A549 (cell line): ENCODE results near the gene DCD. TPM values are rescaled to one million over a fixed set of nuclear protein-coding genes. Genes with fewer than 3 reads are reported as not detected.

Source experiments
- ATAC-seq, 2 experiments: fragments of 200-7000 bp in 1 of 2; fragments of >200 bp in 1 of 2; cut with Nextera tagmentation in 1 of 2; cut with Tn5 transposase in 1 of 2; 3 replicates each; pipeline versions ENCODE4 v1.8.0 to v1.9.1; 2018 to 2020; ENCODE audit warnings: mild to moderate bottlenecking in 1 of 2, moderate library complexity in 1 of 2
- CTCF ChIA-PET: fragments of 300-600 bp; sonication (Branson Sonifier 250); formaldehyde crosslinking; extraction: SDS; loops from one replicate; lab custom pipeline; 2021; ENCODE audit warnings: antibody characterized with exemption, inconsistent platforms; lab: Yijun Ruan, JAX
- POLR2A ChIA-PET: fragments of 350-600 bp; formaldehyde crosslinking; extraction: SDS; loops from one replicate; lab custom pipeline; 2021; ENCODE audit warnings: antibody characterized with exemption, inconsistent platforms; lab: Yijun Ruan, JAX
- DNase-seq, 2 experiments: peaks; one replicate each; pipeline versions ENCODE4 v3.0.0 to v3.0.0-alpha.2; 2011 to 2016; ENCODE audit warnings: low read depth in 1 of 2, low spot score in 1 of 2
- FAIRE-seq: peaks from 2 replicates; lab custom pipeline; 2011; peaks lifted over from hg19 to GRCh38; lab: Jason Lieb, UNC
- H3K27ac ChIP-seq, 2 experiments: fragments of >200 bp; sonication (Bioruptor Twin); formaldehyde crosslinking; 3 replicates each; pipeline ENCODE4 v1.5.1; 2016 to 2017
- H3K4me1 ChIP-seq: fragments of >200 bp; sonication (Bioruptor Twin); formaldehyde crosslinking; 3 replicates; pipeline ENCODE4 v1.6.1; 2016
- H3K4me2 ChIP-seq: fragments of >200 bp; sonication (Bioruptor Twin); formaldehyde crosslinking; 3 replicates; pipeline ENCODE4 v1.6.1; 2016
- H3K4me3 ChIP-seq: fragments of >200 bp; sonication (Bioruptor Twin); formaldehyde crosslinking; 3 replicates; pipeline ENCODE4 v1.5.1; 2016
- H3K9me3 ChIP-seq: fragments of >200 bp; sonication (Bioruptor Twin); formaldehyde crosslinking; 3 replicates; pipeline ENCODE4 v1.6.1; 2016
- CBX8 ChIP-seq: fragments of 200-600 bp; sonication (generic); IDR thresholded peaks from 2 replicates; pipeline ENCODE4 v1.6.1; 2016
- CHD4 ChIP-seq: fragments of 200-600 bp; sonication (generic); IDR thresholded peaks from 2 replicates; pipeline ENCODE4 v1.6.1; 2016; ENCODE audit warnings: antibody characterized with exemption, mild to moderate bottlenecking, borderline replicate concordance
- FOSB ChIP-seq: fragments of 250-450 bp; sonication (Bioruptor Pico); IDR thresholded peaks from 2 replicates; pipeline ENCODE4 v1.5.0; 2020; ENCODE audit warnings: mild to moderate bottlenecking, moderate library complexity
- PHF8 ChIP-seq: fragments of 200-600 bp; sonication (generic); IDR thresholded peaks from 2 replicates; pipeline ENCODE4 v1.6.1; 2016; ENCODE audit warnings: low read depth, mild to moderate bottlenecking, antibody characterized with exemption, moderate library complexity, borderline replicate concordance
- RAD21 ChIP-seq, 2 experiments: fragments of >200 bp in 1 of 2; sonication (Bioruptor Twin) in 1 of 2; formaldehyde crosslinking in 1 of 2; IDR thresholded peaks in 1 of 2; conservative IDR thresholded peaks in 1 of 2; 2 replicates in 1 of 2; 3 replicates in 1 of 2; pipeline ENCODE4 v1.6.1; 2012 to 2018; ENCODE audit warnings: inconsistent platforms in 1 of 2
- SMC3 ChIP-seq: fragments of >200 bp; sonication (Bioruptor Twin); formaldehyde crosslinking; IDR thresholded peaks from 3 replicates; pipeline ENCODE4 v1.6.1; 2018; ENCODE audit warnings: inconsistent platforms
- TP53 ChIP-seq: fragments of 250-450 bp; sonication (Bioruptor Pico); IDR thresholded peaks from 2 replicates; pipeline ENCODE4 v1.5.0; 2021; ENCODE audit warnings: mild to moderate bottlenecking, moderate library complexity
- ZC3H11A ChIP-seq: fragments of 450-650 bp; IDR thresholded peaks from 2 replicates; pipeline ENCODE4 v1.6.1; 2014; ENCODE audit warnings: antibody characterized with exemption, mild to moderate bottlenecking
- ZFP36 ChIP-seq: fragments of 450-650 bp; IDR thresholded peaks from 2 replicates; pipeline ENCODE4 v1.6.1; 2014; ENCODE audit warnings: borderline replicate concordance; ENCODE audit not compliant: partially characterized antibody
- WGBS: methylation state at CpG from one replicate; pipeline ENCODE4 v1.1.6; 2017; ENCODE audit errors: missing lambda C conversion rate; 5-methylcytosine and 5-hydroxymethylcytosine counted together
- polyA plus RNA-seq, 4 experiments: library from polyadenylated mRNA; depleted of rRNA in 3 of 4; stranded (reverse); fragments of >200 nt; fragmentation: RNase III in 1 of 4; extraction: RNeasy Plus Mini Kit Qiagen cat#74134 plus additional on column Dnase treatment in 1 of 4; gene quantifications; 2 replicates in 3 of 4; 3 replicates in 1 of 4; pipeline ENCODE4 v1.2.3, GENCODE V29; 2011 to 2017
- TF ChIP-seq, protein P1 (sequence below): fragments of >200 bp; sonication (Bioruptor Twin); formaldehyde crosslinking; IDR thresholded peaks from 2 replicates; pipeline ENCODE4 v1.6.1; 2016
- TF ChIP-seq, protein P2 (sequence below): fragments of 450-650 bp; IDR thresholded peaks from 2 replicates; pipeline ENCODE4 v1.6.1; 2014; ENCODE audit warnings: antibody characterized with exemption
- TF ChIP-seq, protein P3 (sequence below): IDR thresholded peaks from 2 replicates; pipeline ENCODE4 v1.6.1; 2012
- TF ChIP-seq, protein P4 (sequence below): IDR thresholded peaks from 2 replicates; pipeline ENCODE4 v1.6.1; 2012

DCD gene
- polyA plus RNA-seq, 2 of the 4 experiments (the other 2 are of a cell fraction), result not detected

DNA sequence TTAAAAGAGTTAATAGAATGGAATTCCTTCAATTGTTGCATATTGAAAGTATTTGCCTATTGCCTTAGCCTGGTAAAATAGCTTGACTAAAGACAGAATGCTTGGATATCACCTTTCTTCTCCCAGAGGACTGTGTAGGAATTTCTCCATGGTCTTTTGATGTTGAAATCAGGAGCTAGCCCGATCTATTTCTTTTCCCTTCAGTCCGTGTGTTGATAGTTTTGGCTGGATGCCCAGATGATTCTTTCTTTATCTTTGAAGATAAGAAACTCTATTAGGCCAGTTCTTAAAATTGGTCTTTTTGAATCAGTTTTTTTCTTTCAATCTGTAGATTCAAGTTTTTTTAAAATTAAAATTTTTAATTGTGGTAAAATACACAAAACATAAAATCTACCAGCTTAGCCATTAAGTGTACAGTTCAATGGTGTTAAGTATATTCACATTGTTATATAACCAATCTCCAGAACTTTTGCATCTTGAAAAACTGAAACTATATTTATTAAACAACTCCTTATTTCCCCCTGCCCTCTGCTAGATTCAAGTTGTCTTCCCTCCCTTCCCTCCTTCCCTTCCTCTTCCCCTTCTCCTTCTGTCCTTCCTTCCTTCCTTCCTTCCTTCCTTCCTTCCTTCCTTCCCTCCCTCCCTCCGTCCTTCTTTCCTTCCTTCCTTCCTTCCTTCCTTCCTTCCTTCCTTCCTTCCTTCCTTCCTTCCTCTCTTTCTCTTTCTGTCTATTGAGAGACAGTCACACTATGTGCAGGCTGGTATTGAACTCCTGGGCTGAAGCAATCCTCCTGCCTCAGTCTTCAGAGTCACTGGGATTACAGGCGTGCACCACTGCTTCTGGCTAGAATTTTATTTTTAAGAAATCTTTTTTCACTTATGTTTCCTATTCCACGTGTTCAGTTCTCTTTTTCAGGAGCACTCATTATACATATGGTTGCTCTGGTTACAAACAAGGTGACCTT lies 23.6 kb downstream of the DCD start:
- ATAC-seq (no peak), FAIRE-seq (no peak), DNase-seq (no peak)
- Histone ChIP-seq H3K4me2 (no peak overlapping the region), H3K4me3 (no peak overlapping the region), H3K27ac (no peak overlapping the region), H3K4me1 (no peaks in the 10 kb centered on the region), H3K9me3 (peaks cover 8% of the 10 kb centered on the region)
- CTCF ChIA-PET, result no interaction called here
- POLR2A ChIA-PET, result no interaction called here
- TF ChIP-seq CBX8, result no peak
- TF ChIP-seq SMC3, result no peak
- TF ChIP-seq, protein P1, sequence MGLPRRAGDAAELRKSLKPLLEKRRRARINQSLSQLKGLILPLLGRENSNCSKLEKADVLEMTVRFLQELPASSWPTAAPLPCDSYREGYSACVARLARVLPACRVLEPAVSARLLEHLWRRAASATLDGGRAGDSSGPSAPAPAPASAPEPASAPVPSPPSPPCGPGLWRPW, result no peak
- 10% methylated on average over 4 of the region's 5 CpGs for WGBS

DNA sequence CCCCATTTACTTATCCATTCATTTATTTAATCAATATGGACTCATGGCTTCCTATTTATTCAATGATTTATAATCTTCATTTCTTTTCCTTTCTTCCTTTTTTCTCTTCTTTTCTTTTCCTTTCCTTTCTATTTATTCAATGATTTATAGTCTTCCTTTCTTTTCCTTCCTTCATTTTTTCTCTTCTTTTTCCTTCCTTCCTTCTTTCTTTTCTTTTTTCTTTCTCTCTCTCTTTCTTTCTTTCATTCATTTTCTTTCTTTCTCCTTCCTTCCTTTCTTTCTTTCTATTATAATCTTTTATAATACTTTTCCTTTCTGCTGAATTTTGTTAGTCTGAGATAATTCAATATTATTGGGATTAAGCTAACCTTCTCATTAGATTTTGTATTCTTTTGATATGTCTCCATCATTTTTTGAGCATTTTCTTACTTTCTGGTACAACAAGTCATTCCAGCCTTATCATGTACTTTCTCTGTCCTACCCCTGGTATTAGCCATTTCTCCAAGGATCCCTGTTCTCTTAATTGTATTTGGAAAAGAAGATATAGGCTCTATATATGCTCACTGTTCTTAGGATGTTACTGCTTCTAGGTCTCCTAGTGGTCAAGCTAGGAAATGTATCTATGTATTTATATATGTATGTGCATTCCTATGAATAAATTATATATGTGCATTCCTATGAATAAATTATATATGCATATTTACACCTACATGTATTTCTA lies 25.5 kb downstream of the DCD start:
- ATAC-seq (peak in 1 of 2 experiments; percentile 80; a peak in 3 of 6 replicates), DNase-seq (peak in 1 of 2 experiments; percentile 16), FAIRE-seq (no peak)
- Histone ChIP-seq H3K4me2 (no peak overlapping the region), H3K4me1 (no peaks in the 10 kb centered on the region), H3K9me3 (peaks cover 3% of the 10 kb centered on the region), H3K4me3 (no peak overlapping the region), H3K27ac (no peak overlapping the region)
- ChIA-PET POLR2A (no interaction called here), CTCF (interaction anchor here (0.6 kb wide), 1 partner anchor 260 kb away, joined by 3 read pairs; no protein-coding TSS in a partner anchor)
- no peak for TF ChIP-seq RAD21 (conservative IDR thresholded peaks at IDR 0.05 in 1 of 2, IDR thresholded peaks at IDR 0.05 in 1 of 2)
- no peak for TF ChIP-seq CHD4
- no peak for TF ChIP-seq SMC3
- no peak for TF ChIP-seq ZFP36
- no peak for TF ChIP-seq FOSB (CRISPR knock-in tag)

DNA sequence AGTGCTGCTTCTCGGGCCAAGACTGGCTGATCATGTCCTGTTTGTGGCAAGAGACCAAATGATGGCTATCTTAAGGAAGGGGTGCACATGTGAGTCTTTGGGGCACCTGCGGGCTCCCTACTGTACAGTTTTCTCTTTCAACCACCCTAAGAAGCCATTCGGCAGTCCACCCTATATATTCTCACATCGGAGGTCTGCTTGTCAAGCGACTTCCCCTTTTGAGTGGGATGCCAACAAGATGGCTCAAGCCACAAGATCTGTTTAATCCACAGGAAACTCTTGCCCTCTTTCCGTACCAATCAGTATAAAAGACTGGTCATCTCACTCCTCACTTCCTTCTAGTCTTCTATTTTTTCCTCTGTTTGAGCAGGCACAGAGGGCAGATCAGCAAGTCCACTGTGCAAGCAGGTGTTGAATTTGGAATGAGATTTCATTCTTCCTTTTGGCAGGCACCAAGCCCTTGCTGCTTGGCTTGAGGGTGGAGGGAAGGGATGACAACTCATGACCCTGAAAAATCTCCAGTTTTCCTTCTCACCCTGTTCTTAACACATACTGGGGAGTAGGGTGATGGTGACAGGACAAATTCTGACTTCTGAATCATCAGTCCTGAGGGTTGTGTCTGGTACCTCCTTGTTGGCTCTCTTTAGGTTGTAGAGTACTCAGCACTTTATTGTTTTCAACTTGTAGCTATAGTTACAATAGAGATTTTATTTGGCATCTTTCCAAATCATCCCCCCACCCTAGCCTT lies 31.1 kb downstream of the DCD start:
- ATAC-seq (no peak), DNase-seq (no peak), FAIRE-seq (no peak)
- Histone ChIP-seq H3K4me2 (no peak overlapping the region), H3K4me3 (no peak overlapping the region), H3K9me3 (no peaks in the 10 kb centered on the region), H3K4me1 (no peaks in the 10 kb centered on the region), H3K27ac (no peak overlapping the region)
- WGBS, result 22% methylated on average over 6 of the region's 6 CpGs
- TF ChIP-seq TP53 (CRISPR knock-in tag), result no peak
- no peak for TF ChIP-seq CBX8
- no peak for TF ChIP-seq ZC3H11A
- TF ChIP-seq, protein P2, sequence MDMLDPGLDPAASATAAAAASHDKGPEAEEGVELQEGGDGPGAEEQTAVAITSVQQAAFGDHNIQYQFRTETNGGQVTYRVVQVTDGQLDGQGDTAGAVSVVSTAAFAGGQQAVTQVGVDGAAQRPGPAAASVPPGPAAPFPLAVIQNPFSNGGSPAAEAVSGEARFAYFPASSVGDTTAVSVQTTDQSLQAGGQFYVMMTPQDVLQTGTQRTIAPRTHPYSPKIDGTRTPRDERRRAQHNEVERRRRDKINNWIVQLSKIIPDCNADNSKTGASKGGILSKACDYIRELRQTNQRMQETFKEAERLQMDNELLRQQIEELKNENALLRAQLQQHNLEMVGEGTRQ, result no peak
- TF ChIP-seq PHF8, result no peak
- TF ChIP-seq, protein P3, sequence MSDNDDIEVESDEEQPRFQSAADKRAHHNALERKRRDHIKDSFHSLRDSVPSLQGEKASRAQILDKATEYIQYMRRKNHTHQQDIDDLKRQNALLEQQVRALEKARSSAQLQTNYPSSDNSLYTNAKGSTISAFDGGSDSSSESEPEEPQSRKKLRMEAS, result no peak
- no peak for TF ChIP-seq CHD4
- TF ChIP-seq, protein P4, sequence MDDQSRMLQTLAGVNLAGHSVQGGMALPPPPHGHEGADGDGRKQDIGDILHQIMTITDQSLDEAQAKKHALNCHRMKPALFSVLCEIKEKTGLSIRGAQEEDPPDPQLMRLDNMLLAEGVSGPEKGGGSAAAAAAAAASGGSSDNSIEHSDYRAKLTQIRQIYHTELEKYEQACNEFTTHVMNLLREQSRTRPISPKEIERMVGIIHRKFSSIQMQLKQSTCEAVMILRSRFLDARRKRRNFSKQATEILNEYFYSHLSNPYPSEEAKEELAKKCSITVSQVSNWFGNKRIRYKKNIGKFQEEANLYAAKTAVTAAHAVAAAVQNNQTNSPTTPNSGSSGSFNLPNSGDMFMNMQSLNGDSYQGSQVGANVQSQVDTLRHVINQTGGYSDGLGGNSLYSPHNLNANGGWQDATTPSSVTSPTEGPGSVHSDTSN, result no peak
- CTCF ChIA-PET, result no interaction called here
- POLR2A ChIA-PET, result no interaction called here
